Measurements from ENCODE around the gene SYT8. TPM values are rescaled to one million over a fixed set of nuclear protein-coding genes. Genes with fewer than 3 reads are reported as not detected.

SYT8 gene
- total RNA-seq, 3 donors from 2014 or later (not counting 1 experiment from before 2014, with no cell fraction given): not detected

DNA sequence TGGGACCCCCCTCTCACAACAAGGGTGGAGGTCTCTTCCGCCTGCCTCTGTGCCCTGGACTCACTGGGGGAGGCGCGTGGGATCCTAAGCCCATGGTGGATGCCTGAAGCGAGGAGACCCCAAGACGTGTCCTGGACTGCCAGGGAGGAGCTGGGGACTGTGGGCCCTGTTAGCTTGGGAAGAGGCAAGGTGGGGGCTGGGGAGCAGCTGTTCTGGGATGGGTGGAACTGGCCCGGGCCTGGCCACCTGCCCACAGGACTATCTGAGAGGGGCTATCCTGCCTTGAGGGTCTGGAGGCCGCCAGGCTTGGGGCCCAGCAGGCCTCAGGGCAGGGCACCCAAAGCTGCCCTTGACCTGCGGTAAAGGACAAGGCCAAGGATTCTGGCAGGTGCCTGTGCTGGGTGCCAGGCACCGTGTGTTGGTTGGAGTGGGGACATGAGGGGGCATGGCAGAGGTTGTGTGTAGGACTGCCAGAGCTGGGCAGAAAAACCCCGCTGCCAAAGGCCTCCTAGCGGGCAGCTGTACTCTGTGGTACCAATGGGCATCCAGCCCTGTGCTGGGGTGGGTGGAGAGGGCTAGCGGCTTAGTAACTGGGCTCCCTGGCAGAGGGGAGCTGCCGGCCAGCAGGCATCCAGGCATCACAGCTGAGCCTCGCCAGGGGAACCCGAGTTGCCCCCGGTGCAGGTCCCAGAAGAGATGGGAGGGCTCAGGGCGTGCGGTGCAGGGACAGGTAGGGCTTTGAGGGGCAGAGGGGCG, 18.8 kb downstream of the SYT8 start:
- Histone ChIP-seq H3K9me3 (ENCODE audit: control insufficient read depth, insufficient read depth, low read length) (no peaks in the 10 kb centered on the region), H3K4me1 (ENCODE audit: control insufficient read depth, insufficient read depth, low read length) (peaks cover 92% of the 10 kb centered on the region), H3K36me3 (ENCODE audit: control insufficient read depth, insufficient read depth, low read length) (peaks cover 14% of the 10 kb centered on the region), H3K4me3 (ENCODE audit: low read length) (peak overlapping the region; percentile 91), H3K27me3 (ENCODE audit: control insufficient read depth, insufficient read depth, low read length) (no peaks in the 10 kb centered on the region), H3K27ac (ENCODE audit: low read length) (peak overlapping the region; percentile 94)
- Mint-ChIP-seq H3K9me3 (no peaks in the 10 kb centered on the region), H3K27me3 (ENCODE audit: low read depth in 2 of 2) (no peaks in the 10 kb centered on the region), H3K4me3 (peak overlapping the region; percentile 100), H3K36me3 (no peaks in the 10 kb centered on the region), H3K4me1 (peaks cover 43 to 73% of the 10 kb centered on the region in 2 donors), H3K27ac (peak overlapping the region; percentile 98 to 99)
- WGBS (ENCODE audit: insufficient coverage): 10% methylated on average over 19 of the region's 19 CpGs
- no peak for ATAC-seq
- TF ChIP-seq, protein P1, sequence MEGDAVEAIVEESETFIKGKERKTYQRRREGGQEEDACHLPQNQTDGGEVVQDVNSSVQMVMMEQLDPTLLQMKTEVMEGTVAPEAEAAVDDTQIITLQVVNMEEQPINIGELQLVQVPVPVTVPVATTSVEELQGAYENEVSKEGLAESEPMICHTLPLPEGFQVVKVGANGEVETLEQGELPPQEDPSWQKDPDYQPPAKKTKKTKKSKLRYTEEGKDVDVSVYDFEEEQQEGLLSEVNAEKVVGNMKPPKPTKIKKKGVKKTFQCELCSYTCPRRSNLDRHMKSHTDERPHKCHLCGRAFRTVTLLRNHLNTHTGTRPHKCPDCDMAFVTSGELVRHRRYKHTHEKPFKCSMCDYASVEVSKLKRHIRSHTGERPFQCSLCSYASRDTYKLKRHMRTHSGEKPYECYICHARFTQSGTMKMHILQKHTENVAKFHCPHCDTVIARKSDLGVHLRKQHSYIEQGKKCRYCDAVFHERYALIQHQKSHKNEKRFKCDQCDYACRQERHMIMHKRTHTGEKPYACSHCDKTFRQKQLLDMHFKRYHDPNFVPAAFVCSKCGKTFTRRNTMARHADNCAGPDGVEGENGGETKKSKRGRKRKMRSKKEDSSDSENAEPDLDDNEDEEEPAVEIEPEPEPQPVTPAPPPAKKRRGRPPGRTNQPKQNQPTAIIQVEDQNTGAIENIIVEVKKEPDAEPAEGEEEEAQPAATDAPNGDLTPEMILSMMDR (IDR thresholded peaks at IDR 0.05): no peak
- intact Hi-C loops (cut with micrococcal nuclease): loop anchor here (2.0 to 5.0 kb wide), 4 partner anchors 17 to 281 kb away; partner anchors contain the start of gene DUSP8
- DNase-seq: peak in 1 of 2 donors; percentile 52

DNA sequence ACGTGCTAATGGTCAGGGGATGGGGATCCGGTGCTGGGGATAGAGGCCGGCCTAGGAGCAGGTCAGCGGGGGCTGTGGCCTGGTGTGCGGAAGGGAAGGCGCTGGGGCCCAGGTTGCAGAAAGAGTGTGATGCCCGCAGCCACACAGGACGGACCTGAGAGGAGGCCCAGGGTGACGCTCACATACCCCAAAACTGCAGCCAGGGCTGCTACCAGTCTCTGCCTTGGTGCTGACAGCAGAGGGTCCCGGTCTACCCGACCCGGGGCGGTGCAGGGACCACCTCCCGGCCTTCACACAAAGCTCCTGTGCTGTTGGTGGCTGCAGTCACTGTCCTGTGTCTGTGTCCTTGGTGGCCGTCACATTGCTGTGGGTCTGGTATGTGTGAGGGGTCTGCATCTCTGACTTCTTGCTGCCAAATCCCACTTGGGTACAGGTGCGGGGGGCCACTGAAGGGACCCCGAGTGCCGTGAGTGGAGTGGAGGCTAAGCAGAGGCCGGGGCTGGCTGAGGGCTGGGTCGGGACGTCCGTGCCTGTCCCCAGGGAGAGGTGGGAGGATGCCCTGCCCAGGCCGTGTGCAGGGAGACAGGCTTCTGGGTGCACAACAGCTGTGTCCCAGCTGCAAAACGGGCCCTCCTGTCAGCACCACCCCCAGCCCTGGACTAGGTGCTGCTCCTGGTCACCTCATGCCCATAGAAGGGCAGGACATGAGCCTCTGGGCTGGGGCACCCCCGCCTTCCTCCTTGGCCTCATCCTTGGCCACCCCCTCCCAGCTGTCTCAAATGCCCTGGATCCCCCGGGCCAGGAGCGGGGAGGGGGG, 19.6 kb downstream of the SYT8 start:
- H3K9me3 ChIP-seq (ENCODE audit: control insufficient read depth, insufficient read depth, low read length): no peaks in the 10 kb centered on the region
- DNase-seq (peak in 1 of 2 donors; percentile 29), ATAC-seq (no peak)
- no peaks in the 10 kb centered on the region for H3K27me3 Mint-ChIP-seq (ENCODE audit: low read depth in 2 of 2)
- peaks cover 92% of the 10 kb centered on the region for H3K4me1 ChIP-seq (ENCODE audit: control insufficient read depth, insufficient read depth, low read length)
- H3K36me3 ChIP-seq (ENCODE audit: control insufficient read depth, insufficient read depth, low read length): peaks cover 17% of the 10 kb centered on the region
- intact Hi-C loops (cut with micrococcal nuclease): loop anchor here (5.0 kb wide), 1 partner anchor 282 kb away; the partner anchor contains the start of gene DUSP8
- H3K27ac ChIP-seq (ENCODE audit: low read length): peak overlapping the region; percentile 94
- H3K9me3 Mint-ChIP-seq: no peaks in the 10 kb centered on the region
- WGBS (ENCODE audit: insufficient coverage): 31% methylated on average over 27 of the region's 27 CpGs
- H3K4me3 ChIP-seq (ENCODE audit: low read length): peak overlapping the region; percentile 91
- peaks cover 41 to 69% of the 10 kb centered on the region in 2 donors for H3K4me1 Mint-ChIP-seq
- peak overlapping the region; percentile 98 to 99 for H3K27ac Mint-ChIP-seq
- H3K27me3 ChIP-seq (ENCODE audit: control insufficient read depth, insufficient read depth, low read length): no peaks in the 10 kb centered on the region
- peak overlapping the region; percentile 100 for H3K4me3 Mint-ChIP-seq
- no peaks in the 10 kb centered on the region for H3K36me3 Mint-ChIP-seq
- TF ChIP-seq, protein P1 (IDR thresholded peaks at IDR 0.05): no peak

DNA sequence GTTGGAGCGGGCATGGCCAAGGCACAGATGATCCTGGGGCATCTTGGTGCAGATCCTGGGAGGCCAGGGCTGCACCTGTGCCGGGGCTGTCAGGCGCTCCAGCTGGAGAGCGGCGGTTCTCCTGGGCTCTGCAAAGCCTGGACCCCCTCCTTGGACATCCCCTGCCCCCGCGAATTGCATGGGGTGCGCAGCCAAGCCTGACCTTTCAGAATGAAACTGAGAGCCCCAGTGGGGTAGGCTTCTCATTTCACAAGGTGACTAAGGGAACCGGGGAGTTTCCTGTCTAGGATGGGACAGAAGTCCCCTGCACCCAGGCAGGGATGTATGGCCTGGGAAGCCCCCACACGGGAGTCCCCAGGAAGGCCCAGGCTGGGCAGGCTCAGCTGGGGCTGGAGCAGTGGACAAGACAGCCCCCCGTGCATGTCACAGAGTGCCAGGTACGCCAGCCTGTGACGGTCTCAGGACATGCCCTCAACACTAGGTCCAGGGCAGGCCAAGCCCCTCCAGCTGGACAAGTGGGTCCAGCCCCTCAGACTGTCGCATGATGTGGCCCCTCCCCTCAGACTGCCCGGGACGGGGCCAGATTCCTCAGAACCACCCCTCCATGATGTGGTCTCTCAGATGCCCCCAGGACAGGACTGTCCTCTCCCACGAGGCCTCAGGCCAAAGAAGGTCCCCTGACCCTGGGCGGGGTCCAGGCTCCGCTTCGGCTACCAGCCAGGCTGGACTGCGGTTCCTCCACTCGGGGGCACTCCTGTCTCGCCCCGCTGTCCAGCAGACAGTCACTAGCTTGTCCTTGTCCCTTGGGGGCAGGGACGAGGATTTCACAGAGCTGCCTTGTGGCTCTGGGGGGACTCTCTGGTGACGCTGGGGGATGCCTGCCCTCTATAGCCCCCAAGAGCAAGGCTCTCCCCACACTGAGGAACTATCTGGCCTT, 20.4 kb downstream of the SYT8 start:
- DNase-seq (peak in 1 of 2 donors; percentile 48), ATAC-seq (no peak)
- TF ChIP-seq, protein P1 (IDR thresholded peaks at IDR 0.05): no peak
- Histone ChIP-seq H3K36me3 (ENCODE audit: control insufficient read depth, insufficient read depth, low read length) (peaks cover 19% of the 10 kb centered on the region), H3K4me1 (ENCODE audit: control insufficient read depth, insufficient read depth, low read length) (peaks cover 90% of the 10 kb centered on the region), H3K27ac (ENCODE audit: low read length) (no peak overlapping the region), H3K9me3 (ENCODE audit: control insufficient read depth, insufficient read depth, low read length) (no peaks in the 10 kb centered on the region), H3K27me3 (ENCODE audit: control insufficient read depth, insufficient read depth, low read length) (no peaks in the 10 kb centered on the region), H3K4me3 (ENCODE audit: low read length) (peak overlapping the region; percentile 91)
- Mint-ChIP-seq H3K9me3 (no peaks in the 10 kb centered on the region), H3K27ac (no peak overlapping the region), H3K27me3 (ENCODE audit: low read depth in 2 of 2) (no peaks in the 10 kb centered on the region), H3K4me3 (peak overlapping the region; percentile 100), H3K4me1 (peaks cover 32 to 60% of the 10 kb centered on the region in 2 donors), H3K36me3 (no peaks in the 10 kb centered on the region)
- WGBS (ENCODE audit: insufficient coverage): 68% methylated on average over 26 of the region's 26 CpGs
- intact Hi-C loops (cut with micrococcal nuclease): loop anchor here (5.0 kb wide), 1 partner anchor 283 kb away; the partner anchor contains the start of gene DUSP8

Measured in natural killer cell (primary cell).